GM12865 (cell line): ENCODE data around the gene IDH3G.
"Not testable (repeated sequence)": the region's sequence is repeated elsewhere in the genome, so short reads cannot be mapped to it uniquely, and the experiment has no call there.

Source experiments
- DNase-seq: peaks from one replicate; pipeline ENCODE4 v3.0.0; 2010; ENCODE audit warnings: low read depth
- H3K4me3 ChIP-seq: 2 replicates; pipeline ENCODE4 v1.5.1; 2011; ENCODE audit warnings: mild to moderate bottlenecking, low read depth, low read length, control low read depth
- CTCF ChIP-seq: IDR thresholded peaks from 2 replicates; pipeline ENCODE4 v1.5.1; 2011; ENCODE audit warnings: low read length, control low read depth, low read depth, inconsistent platforms; ENCODE audit not compliant: insufficient read depth; ENCODE audit errors: missing control alignments

IDH3G gene

GRCh38 chrX:153821066-153821465 lies 26.9 kb upstream of the IDH3G start:
- DNase-seq, result no peak
- H3K4me3 ChIP-seq, result no peak overlapping the region
- no peak for TF ChIP-seq CTCF

- H3K4me3 ChIP-seq, result no peak overlapping the region
- DNase-seq, result no peak
- no peak for TF ChIP-seq CTCF
Observed at GRCh38 chrX:153820601-153821000, 26.4 kb upstream of the IDH3G start.

- no peak for DNase-seq
- no peak for TF ChIP-seq CTCF
- no peak overlapping the region for H3K4me3 ChIP-seq
Observed at GRCh38 chrX:153819384-153820040, 25.3 kb upstream of the IDH3G start.

- TF ChIP-seq CTCF, result no peak
- no peak for DNase-seq
- no peak overlapping the region for H3K4me3 ChIP-seq
Observed at GRCh38 chrX:153818571-153819383, 24.6 kb upstream of the IDH3G start.

- DNase-seq, H3K4me3 ChIP-seq: not testable (repeated sequence)
Observed at GRCh38 chrX:153818064-153818463, 23.9 kb upstream of the IDH3G start.

GRCh38 chrX:153816831-153817690 lies 22.9 kb upstream of the IDH3G start:
- no peak for DNase-seq
- H3K4me3 ChIP-seq, result no peak overlapping the region
- TF ChIP-seq CTCF, result no peak
